ENCODE measurements around the gene NR2F2. TPM values are rescaled to one million over a fixed set of nuclear protein-coding genes. Genes with fewer than 3 reads are reported as not detected.

NR2F2 gene
- total RNA-seq, 4 donors from 2014 or later = 18.3 to 30.2 (median 20.4) TPM

GRCh38 chr15:96331144-96331944 is 844 bp downstream of the NR2F2 start:
- peak; percentile 41 to 45 for DNase-seq
- H3K27me3 ChIP-seq = no peaks in the 10 kb centered on the region
- TF ChIP-seq POLR2A (IDR thresholded peaks at IDR 0.05) (no peak), CTCF (IDR thresholded peaks at IDR 0.05) (no peak)
- intact Hi-C loops (cut with DNase I) = no loop called here
- H3K4me1 ChIP-seq = peaks cover 9 to 20% of the 10 kb centered on the region in 2 donors
- WGBS, 2 donors = 1 to 2% methylated on average over 28 to 35 of the region's 77 CpGs
- H3K4me3 ChIP-seq (replicated peaks in 1 of 3) = peak overlapping the region; percentile 28 to 74 (median 35)
- H3K27ac ChIP-seq = peak overlapping the region; percentile 74 to 97 (median 91)
- H3K9me3 ChIP-seq = no peaks in the 10 kb centered on the region
- peaks cover 15 to 28% of the 10 kb centered on the region in 2 donors for H3K36me3 ChIP-seq

GRCh38 chr15:96331945-96332636 is 1.6 kb downstream of the NR2F2 start:
- H3K4me1 ChIP-seq = peaks cover 12 to 20% of the 10 kb centered on the region in 2 donors
- peak overlapping the region; percentile 35 to 90 (median 74) for H3K4me3 ChIP-seq (replicated peaks in 1 of 3)
- H3K9me3 ChIP-seq = no peaks in the 10 kb centered on the region
- intact Hi-C loops (cut with DNase I) = no loop called here
- peak; percentile 67 to 79 for DNase-seq
- 0 to 2% methylated on average over 25 to 27 of the region's 70 CpGs for WGBS, 2 donors
- peaks cover 15 to 28% of the 10 kb centered on the region in 2 donors for H3K36me3 ChIP-seq
- no peaks in the 10 kb centered on the region for H3K27me3 ChIP-seq
- peak overlapping the region; percentile 84 to 97 (median 91) for H3K27ac ChIP-seq
- TF ChIP-seq CTCF (IDR thresholded peaks at IDR 0.05) = no peak
- TF ChIP-seq POLR2A (IDR thresholded peaks at IDR 0.05) = peak in 1 of 2 donors; percentile 17

DNA sequence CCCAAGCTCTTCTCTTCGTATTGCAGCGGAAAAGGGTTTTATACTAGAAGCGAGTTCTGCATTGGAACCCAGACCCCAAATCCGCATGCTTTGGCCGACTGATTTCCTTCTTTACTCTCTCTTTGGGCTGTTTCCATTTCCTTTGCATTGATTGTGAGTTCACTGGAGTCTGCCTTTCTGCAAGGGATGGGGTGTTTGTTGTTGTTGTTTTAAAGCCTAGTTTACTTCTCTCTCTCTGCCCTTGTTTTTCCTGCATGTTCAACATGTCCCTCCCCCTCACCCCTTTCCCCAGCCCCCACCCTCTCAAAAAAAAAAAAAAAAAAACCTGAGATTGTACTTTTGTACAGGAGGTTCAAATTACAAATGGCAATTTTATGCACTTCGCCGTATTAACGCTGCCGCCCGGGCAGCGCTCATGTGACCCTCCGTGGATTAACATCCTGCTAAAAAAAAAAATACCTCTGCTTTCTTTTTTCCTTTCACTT is 2.2 kb downstream of the NR2F2 start:
- no peak for DNase-seq
- Histone ChIP-seq H3K4me1 (peaks cover 12 to 23% of the 10 kb centered on the region in 2 donors), H3K27ac (peak overlapping the region; percentile 84 to 97 (median 91)), H3K36me3 (peaks cover 15 to 33% of the 10 kb centered on the region in 2 donors), H3K4me3 (replicated peaks in 1 of 3) (peak overlapping the region; percentile 35 to 90 (median 74)), H3K9me3 (no peaks in the 10 kb centered on the region), H3K27me3 (no peaks in the 10 kb centered on the region)
- 4% methylated on average over 12 of the region's 12 CpGs for WGBS, 2 donors
- intact Hi-C loops (cut with DNase I) = no loop called here
- TF ChIP-seq CTCF (IDR thresholded peaks at IDR 0.05) = no peak
- TF ChIP-seq POLR2A (IDR thresholded peaks at IDR 0.05) = no peak

- intact Hi-C loops (cut with DNase I) = no loop called here
- H3K27ac ChIP-seq = peak overlapping the region; percentile 84 to 97 (median 91)
- no peaks in the 10 kb centered on the region for H3K27me3 ChIP-seq
- DNase-seq = peak; percentile 58 to 66
- TF ChIP-seq CTCF (IDR thresholded peaks at IDR 0.05) (no peak), POLR2A (IDR thresholded peaks at IDR 0.05) (no peak)
- 11 to 15% methylated on average over 43 to 55 of the region's 67 CpGs for WGBS, 2 donors
- H3K4me1 ChIP-seq = peaks cover 12 to 23% of the 10 kb centered on the region in 2 donors
- H3K9me3 ChIP-seq = no peaks in the 10 kb centered on the region
- peak overlapping the region; percentile 30 to 90 (median 74) for H3K4me3 ChIP-seq (replicated peaks in 1 of 3)
- H3K36me3 ChIP-seq = peaks cover 15 to 33% of the 10 kb centered on the region in 2 donors
Observed at GRCh38 chr15:96333131-96334016, 2.9 kb downstream of the NR2F2 start.
